ENCODE data around the gene SLC4A1AP.

The SLC4A1AP gene

GRCh38 chr2:27714053-27714452, 50.4 kb downstream of the SLC4A1AP start:
- H3K4me3 ChIP-seq (replicated peaks in 1 of 2; ENCODE audit: low read depth in 2 of 2, low read length in 2 of 2): no peak overlapping the region
- DNase-seq (ENCODE audit: low read depth in 2 of 2): no peak

GRCh38 chr2:27714851-27715291, 51.2 kb downstream of the SLC4A1AP start:
- TF ChIP-seq CTCF (IDR thresholded peaks at IDR 0.05; ENCODE audit: low read depth, low read length): no peak
- no peak for DNase-seq (ENCODE audit: low read depth in 2 of 2)
- H3K4me3 ChIP-seq (replicated peaks in 1 of 2; ENCODE audit: low read depth in 2 of 2, low read length in 2 of 2): peak overlapping the region; percentile 29 to 34

More at GRCh38 chr2:27714053-27714452, 50.4 kb downstream of the SLC4A1AP start:
- TF ChIP-seq CTCF (IDR thresholded peaks at IDR 0.05; ENCODE audit: low read depth, low read length): no peak

GRCh38 chr2:27715318-27716210, 51.9 kb downstream of the SLC4A1AP start:
- peak; percentile 59 to 81 for DNase-seq (ENCODE audit: low read depth in 2 of 2)
- peak overlapping the region; percentile 29 to 34 for H3K4me3 ChIP-seq (replicated peaks in 1 of 2; ENCODE audit: low read depth in 2 of 2, low read length in 2 of 2)
- TF ChIP-seq CTCF (IDR thresholded peaks at IDR 0.05; ENCODE audit: low read depth, low read length): no peak

GRCh38 chr2:27716301-27717069, 52.8 kb downstream of the SLC4A1AP start:
- no peak for TF ChIP-seq CTCF (IDR thresholded peaks at IDR 0.05; ENCODE audit: low read depth, low read length)
- no peak overlapping the region for H3K4me3 ChIP-seq (replicated peaks in 1 of 2; ENCODE audit: low read depth in 2 of 2, low read length in 2 of 2)
- no peak for DNase-seq (ENCODE audit: low read depth in 2 of 2)

GRCh38 chr2:27717070-27717795, 53.5 kb downstream of the SLC4A1AP start:
- peak; percentile 49 to 65 for DNase-seq (ENCODE audit: low read depth in 2 of 2)
- H3K4me3 ChIP-seq (replicated peaks in 1 of 2; ENCODE audit: low read depth in 2 of 2, low read length in 2 of 2): no peak overlapping the region
- no peak for TF ChIP-seq CTCF (IDR thresholded peaks at IDR 0.05; ENCODE audit: low read depth, low read length)

- TF ChIP-seq CTCF (IDR thresholded peaks at IDR 0.05; ENCODE audit: low read depth, low read length): no peak
- DNase-seq (ENCODE audit: low read depth in 2 of 2): peak; percentile 91 to 96
- no peak overlapping the region for H3K4me3 ChIP-seq (replicated peaks in 1 of 2; ENCODE audit: low read depth in 2 of 2, low read length in 2 of 2)
These were observed 56.4 kb downstream of the SLC4A1AP start for GRCh38 chr2:27720004-27720551.
